NCI-H1105 treated with DMSO at 0.1 percent for 48 hours (cell line): ENCODE measurements around the gene UVSSA.

ENCODE experiments used
- DNase-seq: peaks from one replicate; lab custom pipeline; 2025; lab: John Stamatoyannopoulos, UW

UVSSA gene

DNA sequence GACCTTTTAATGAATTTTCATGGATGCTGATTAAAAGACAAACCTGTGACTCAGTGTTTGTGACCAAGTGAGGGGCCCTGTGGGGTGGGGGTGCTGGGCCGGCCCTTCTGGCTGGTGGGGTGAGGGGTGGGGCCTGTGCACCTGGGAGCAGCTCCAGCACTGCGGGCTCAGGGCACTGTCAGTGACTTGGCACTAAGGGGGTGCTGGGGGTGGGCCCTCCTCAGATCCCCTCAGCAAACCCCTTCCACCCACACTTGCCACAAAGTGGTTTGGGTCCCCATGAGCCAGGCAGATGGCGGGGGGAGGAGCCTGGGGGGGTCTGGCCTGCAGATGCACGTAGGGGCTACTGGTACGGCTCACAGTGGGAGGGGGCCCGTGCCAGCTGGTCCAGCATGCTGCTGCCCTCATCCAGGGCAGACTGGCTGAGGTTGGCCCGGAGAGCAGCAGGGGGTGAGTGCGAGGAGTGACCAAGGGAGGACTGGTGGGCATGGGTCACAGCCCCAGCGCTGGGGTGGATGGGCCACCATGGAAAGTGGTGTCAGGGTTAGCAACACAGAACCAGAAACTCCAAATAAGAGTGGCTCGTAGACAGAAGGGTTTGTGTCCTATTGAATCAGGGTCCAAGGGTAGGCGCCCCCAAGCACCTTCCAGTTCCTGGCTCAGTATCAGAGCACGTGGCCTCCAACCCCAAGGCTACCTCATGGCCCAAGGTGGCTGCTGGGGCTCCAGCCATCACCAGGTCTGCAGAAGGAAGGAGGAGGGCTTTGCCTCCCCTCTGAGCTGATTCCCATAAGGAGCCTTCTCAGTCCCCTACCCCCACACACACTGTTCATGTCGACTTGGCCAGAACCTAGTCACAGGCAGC, 49.2 kb downstream of the UVSSA start:
- DNase-seq = no peak

DNA sequence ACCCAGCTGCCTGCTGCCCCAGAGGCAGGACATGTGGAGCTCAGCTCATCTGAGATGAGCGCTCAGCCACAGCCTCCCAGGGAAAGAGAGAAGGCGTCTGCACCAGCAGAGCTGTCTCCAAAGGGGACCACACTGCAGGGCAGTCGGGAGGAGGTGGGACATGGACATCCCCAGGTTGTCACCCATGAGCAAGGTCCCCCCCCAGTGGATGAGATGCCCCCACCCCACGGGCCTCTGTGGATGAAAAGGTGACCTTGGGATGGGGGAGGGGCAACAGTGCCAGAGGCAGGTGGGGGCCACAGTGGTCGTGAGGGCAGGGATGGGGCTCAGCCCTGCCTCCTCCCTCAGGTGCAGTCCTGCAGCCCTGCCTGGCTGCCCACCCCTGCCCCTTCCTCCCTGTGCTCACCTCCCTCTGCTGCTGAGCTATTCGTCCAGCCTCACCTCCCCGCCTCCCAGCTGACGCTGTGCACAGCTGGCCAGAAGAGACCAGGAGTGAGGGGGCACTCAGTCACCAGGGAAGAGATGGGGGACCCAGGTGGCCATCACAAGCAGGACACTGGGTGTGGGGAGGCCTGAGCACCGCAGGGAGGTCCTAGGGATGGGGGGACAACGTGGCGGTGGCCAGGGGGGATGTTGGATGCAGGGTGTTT, 49.9 kb downstream of the UVSSA start:
- DNase-seq = no peak

- no peak for DNase-seq
Observed at GRCh38 chr4:1398681-1399507, 51.9 kb downstream of the UVSSA start.

- DNase-seq = no peak
Observed at GRCh38 chr4:1399508-1400190, 52.6 kb downstream of the UVSSA start.

- no peak for DNase-seq
Observed at GRCh38 chr4:1400191-1400805, 53.3 kb downstream of the UVSSA start.

GRCh38 chr4:1400831-1401408, 53.9 kb downstream of the UVSSA start:
- DNase-seq = no peak

DNA sequence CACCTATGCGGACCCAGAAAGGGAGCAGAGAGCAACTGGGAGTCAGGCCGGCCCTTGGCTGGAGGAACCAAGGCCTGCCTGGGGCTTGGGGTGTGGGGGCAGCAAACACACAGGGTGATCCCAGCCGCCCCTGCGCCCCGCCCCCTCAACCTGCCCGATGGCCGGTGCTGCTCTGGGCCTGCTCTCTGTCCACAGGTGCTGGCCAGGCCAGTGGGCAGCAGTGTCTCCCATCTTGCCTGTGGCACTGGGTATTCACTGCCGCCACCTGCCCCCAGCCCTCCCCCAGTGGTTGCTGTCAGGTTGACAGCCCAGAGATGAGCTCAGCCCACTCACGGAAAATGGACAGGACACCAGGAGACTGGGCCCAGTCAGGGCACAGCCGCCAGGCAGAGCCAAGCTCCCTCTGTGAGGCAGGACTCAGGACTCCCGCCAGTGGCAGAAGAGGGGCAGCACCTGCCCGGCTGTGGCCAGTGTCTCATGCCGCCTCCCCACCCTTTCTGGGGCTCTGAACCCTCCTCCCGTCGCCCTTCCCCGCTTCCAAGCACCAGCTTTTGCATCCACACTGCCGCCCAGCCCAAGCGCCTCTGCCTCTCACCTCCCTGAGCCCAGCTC, 54.5 kb downstream of the UVSSA start:
- DNase-seq = no peak

DNA sequence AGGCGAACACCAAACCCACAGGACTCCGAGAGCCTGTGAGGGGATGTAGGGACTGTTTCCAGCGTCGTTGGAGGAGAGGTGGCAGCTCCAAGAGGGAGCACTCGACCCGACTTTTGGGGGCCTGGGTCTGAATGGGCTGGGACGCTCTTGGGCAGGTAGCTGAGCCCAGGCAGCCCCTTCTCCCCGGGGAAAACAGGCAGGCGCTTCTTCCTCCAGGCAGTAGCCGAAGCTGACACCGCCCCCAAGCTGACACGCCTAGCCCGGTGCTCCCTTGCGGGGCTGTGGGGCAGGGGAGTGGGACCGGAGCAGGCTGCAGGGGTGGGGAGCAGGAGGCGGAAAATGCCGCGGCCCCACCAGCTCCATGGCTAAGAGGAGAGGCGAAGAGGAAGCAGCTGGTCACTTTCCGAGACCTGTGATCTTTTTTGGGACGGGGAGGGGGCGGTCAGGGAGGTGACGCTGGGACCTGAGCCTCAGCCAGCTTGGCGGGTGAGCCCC, 55.1 kb downstream of the UVSSA start:
- DNase-seq = no peak

- no peak for DNase-seq
Observed at GRCh38 chr4:1402516-1403091, 55.6 kb downstream of the UVSSA start.

- no peak for DNase-seq
Observed at GRCh38 chr4:1403177-1403583, 56.2 kb downstream of the UVSSA start.

GRCh38 chr4:1403591-1404572, 56.9 kb downstream of the UVSSA start:
- no peak for DNase-seq

- no peak for DNase-seq
Observed at GRCh38 chr4:1404573-1405253, 57.7 kb downstream of the UVSSA start.

DNA sequence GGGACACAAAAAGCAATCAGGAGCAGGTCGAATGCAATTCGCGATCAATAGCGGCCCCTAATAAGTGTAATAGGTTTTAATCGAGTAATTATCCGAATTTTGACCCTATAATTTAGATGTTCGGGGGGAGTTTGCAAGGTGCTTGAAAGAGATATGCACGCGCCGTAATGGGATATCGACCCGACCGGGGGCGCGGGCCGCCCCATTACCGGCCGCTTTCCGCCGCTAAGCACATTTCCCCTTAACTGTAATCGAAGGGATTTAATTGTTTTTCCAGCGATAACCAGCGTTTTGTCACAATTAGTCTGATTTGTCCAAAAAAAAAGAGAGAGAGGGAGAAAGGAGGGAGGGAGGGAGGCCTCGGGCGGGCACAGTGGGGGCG, 58.2 kb downstream of the UVSSA start:
- no peak for DNase-seq

GRCh38 chr4:1405636-1406393, 58.8 kb downstream of the UVSSA start:
- no peak for DNase-seq

DNA sequence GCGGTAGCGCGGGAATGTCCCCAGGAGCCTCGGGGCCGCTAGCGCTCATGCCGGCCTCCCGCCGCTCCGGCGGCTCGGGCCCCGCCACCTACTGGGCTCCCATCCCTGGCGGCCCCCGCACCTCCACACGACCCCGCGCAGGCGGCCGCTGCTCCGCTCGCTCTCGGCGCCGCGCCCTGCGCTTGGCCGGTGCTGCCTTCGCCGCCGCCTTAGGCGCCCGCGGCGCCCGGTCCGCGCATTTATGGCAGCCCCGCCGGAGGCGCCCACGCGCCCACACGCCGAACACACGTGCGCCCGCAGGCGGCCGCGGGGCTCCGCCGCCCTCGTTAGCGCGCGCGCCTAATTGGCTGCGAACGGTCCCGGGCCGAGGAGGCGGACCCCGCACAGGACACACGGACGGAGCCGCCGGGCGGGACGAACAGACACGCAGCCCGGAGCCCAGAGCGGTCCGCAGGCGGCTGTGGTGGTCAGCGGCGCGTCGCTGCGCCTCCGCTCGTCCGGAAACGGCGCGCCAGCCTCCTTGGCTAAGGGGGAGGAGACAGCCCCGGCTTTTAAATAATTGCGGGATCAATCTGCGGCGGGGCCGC, 59.5 kb downstream of the UVSSA start, which contains the start of gene NKX1-1:
Gene NKX1-1 (minus strand): TSS at position 49 of the 587 bp plus-strand sequence. CDS start 0 bp downstream, at position 49.
- no peak for DNase-seq

- no peak for DNase-seq
Observed at GRCh38 chr4:1406981-1407656, 60.1 kb downstream of the UVSSA start.
